Spleen (tissue), 7 donors: ENCODE results near the gene ZNF165.
A peak's percentile ranks its signal among the peaks of the same experiment; 100 is the strongest.

Source experiments
- CTCF ChIP-seq, 11 experiments: fragments of 200-600 bp in 7 of 11; fragments of 450-650 bp in 4 of 11; sonication (generic) in 4 of 11; IDR thresholded peaks in 8 of 11; conservative IDR thresholded peaks in 3 of 11; 1 replicate in 7 of 11; 2 replicates in 4 of 11; pipeline versions ENCODE4 v1.4.0 to v1.8.0; 2016 to 2021; ENCODE audit warnings: antibody characterized with exemption in 11 of 11, inconsistent platforms in 4 of 11, mild to moderate bottlenecking in 1 of 11
- POLR2A ChIP-seq, 3 donors: fragments of 450-650 bp; IDR thresholded peaks; one replicate each; pipeline ENCODE4 v1.5.1; 2017; ENCODE audit warnings: antibody characterized with exemption in 3 of 3, mild to moderate bottlenecking in 1 of 3
- POLR2AphosphoS5 ChIP-seq, 3 donors: sonication (generic); formaldehyde crosslinking; IDR thresholded peaks; one replicate each; pipeline ENCODE4 v1.5.1; 2017; ENCODE audit warnings: antibody characterized with exemption in 3 of 3
- donor health status: DM: no; HTN: no; CAD: no; lungs with moderate emphysema.
- donor health status: DM: no; HTN: no; CAD: no.
- donor health status: DM: no; HTN: no; CAD: no.

GRCh38 chr6:28134015-28134414 is 53.6 kb downstream of the ZNF165 start:
- TF ChIP-seq POLR2A (IDR thresholded peaks at IDR 0.05) = no peak
- peak in 5 of 11 experiments; percentile 25 to 46 (median 36) for TF ChIP-seq CTCF (IDR thresholded peaks at IDR 0.05 in 8 of 11, conservative IDR thresholded peaks at IDR 0.05 in 3 of 11)
- TF ChIP-seq POLR2AphosphoS5 (IDR thresholded peaks at IDR 0.05) = no peak
